ENCODE data around the gene NOXA1.

DNA sequence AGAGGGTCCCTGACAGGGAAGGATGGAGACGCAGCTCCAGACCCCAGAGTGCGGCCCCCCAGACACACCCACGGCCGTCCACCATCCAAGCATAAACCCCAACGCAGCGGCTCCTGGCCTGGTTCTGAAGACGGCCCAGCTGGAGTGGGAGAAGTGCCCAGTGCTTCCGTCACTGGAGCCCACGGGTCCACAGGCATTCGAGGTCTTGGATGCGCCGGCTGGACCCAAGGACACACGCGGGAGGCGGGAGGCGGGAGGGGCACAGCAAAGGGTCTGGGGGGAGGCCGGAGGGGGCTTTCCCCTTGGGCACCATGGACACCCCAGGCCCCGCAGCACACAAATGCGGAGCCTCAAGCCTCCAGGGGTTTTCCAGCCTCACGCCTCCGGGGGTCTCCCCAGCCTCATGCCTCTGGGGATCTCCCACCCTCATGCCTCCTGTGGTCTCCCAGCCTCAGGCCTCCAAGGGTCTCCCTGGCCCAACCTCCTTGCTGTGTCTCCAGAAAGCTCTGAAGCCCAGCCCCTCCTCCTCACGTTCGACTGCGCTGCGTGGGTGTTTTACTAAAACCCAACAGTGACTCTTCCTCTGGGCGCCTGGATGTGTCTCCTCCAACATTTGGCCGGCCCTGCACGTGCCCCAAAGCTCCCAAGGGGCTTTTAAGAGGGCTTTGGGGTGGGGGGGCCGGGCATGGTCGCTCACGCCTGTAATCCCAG is 15.4 kb upstream of the NOXA1 start:
- no peak for TF ChIP-seq POLR2A (IDR thresholded peaks at IDR 0.05; ENCODE audit: low read depth, low read length)
- TF ChIP-seq POLR2AphosphoS5 (IDR thresholded peaks at IDR 0.05; ENCODE audit: low read depth, low read length) = no peak
- no peak for TF ChIP-seq TAF1 (IDR thresholded peaks at IDR 0.05; ENCODE audit: low read depth, low read length)

Measured in GM12891 (cell line).